ENCODE data around the gene GJA10.

GJA10 gene

DNA sequence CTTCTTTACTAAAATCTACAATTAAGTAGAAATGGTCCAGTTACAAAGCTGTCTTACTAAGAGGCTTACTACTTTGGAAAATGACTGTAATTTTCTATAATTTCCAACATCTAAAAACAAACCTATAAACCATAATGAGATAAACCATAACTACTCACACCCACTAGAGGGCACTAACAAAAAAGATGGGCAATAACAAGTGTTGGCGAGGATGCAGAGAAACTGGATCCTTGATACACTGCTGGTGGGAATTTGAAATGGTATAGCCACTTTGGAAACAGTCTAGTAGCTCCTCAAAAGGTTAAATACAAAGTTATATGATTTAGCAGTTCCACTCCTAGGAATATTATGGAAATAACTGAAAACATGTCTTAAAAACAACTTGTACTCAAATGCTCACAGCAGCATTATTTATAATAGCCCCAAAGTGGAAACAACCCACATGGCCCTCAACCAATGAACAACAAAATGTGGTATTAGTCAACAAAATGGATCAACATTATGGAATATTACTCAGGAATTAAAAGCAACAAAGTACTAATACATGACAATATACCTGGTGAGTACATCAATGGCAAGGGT, 50.6 kb downstream of the GJA10 start:
- no peak for DNase-seq (ENCODE audit: low read depth in 2 of 2)
